NCI-H2171 (cell line): Measurements from ENCODE around the gene MBD3L4.
"Not testable (repeated sequence)": the region's sequence is repeated elsewhere in the genome, so short reads cannot be mapped to it uniquely, and the experiment has no call there.

Source experiments
- DNase-seq: peaks from one replicate; lab custom pipeline; 2025; lab: John Stamatoyannopoulos, UW

Gene MBD3L4

GRCh38 chr19:7049021-7049420, 9.0 kb upstream of the MBD3L4 start, which contains the start of gene MBD3L2:
Gene MBD3L2 (plus strand): TSS chr19:7049321. CDS start chr19:7049374, 53 bp downstream.
- DNase-seq, result not testable (repeated sequence)

- DNase-seq, result not testable (repeated sequence)
Observed at GRCh38 chr19:7041563-7041962, 1.6 kb upstream of the MBD3L4 start.

GRCh38 chr19:7030278-7030677, 9.7 kb downstream of the MBD3L4 start, which contains the start of gene MBD3L5:
Gene MBD3L5 (plus strand): TSS chr19:7030578. CDS start chr19:7030612, 34 bp downstream.
- DNase-seq, result not testable (repeated sequence)

- DNase-seq, result not testable (repeated sequence)
Observed at GRCh38 chr19:7028790-7029189, 11.2 kb downstream of the MBD3L4 start.

GRCh38 chr19:7021331-7021730, 18.6 kb downstream of the MBD3L4 start, which contains the start of gene MBD3L2B:
Gene MBD3L2B (minus strand): TSS chr19:7021431. CDS start chr19:7021397, 34 bp downstream.
- not testable (repeated sequence) for DNase-seq

- DNase-seq, result no peak
Observed at GRCh38 chr19:7018828-7019227, 21.2 kb downstream of the MBD3L4 start.

GRCh38 chr19:7013678-7014077, 26.3 kb downstream of the MBD3L4 start:
- no peak for DNase-seq

GRCh38 chr19:7010722-7011593, 29.0 kb downstream of the MBD3L4 start:
- no peak for DNase-seq

GRCh38 chr19:7007859-7008258, 32.1 kb downstream of the MBD3L4 start:
- DNase-seq, result no peak

- no peak for DNase-seq
Observed at GRCh38 chr19:7006135-7006704, 33.8 kb downstream of the MBD3L4 start.

- DNase-seq, result peak; percentile 31
Observed at GRCh38 chr19:7004313-7004931, 35.6 kb downstream of the MBD3L4 start.

GRCh38 chr19:7000816-7001215, 39.2 kb downstream of the MBD3L4 start:
- DNase-seq, result no peak

- no peak for DNase-seq
Observed at GRCh38 chr19:7000333-7000732, 39.6 kb downstream of the MBD3L4 start.

- DNase-seq, result no peak
Observed at GRCh38 chr19:6999933-7000332, 40.0 kb downstream of the MBD3L4 start.

- no peak for DNase-seq
Observed at GRCh38 chr19:6997679-6998445, 42.1 kb downstream of the MBD3L4 start.

GRCh38 chr19:6996810-6997209, 43.2 kb downstream of the MBD3L4 start:
- no peak for DNase-seq

- DNase-seq, result no peak
Observed at GRCh38 chr19:6995054-6995453, 44.9 kb downstream of the MBD3L4 start.

- no peak for DNase-seq
Observed at GRCh38 chr19:6988257-6988656, 51.7 kb downstream of the MBD3L4 start.

GRCh38 chr19:6987850-6988249, 52.1 kb downstream of the MBD3L4 start:
- no peak for DNase-seq
